ENCODE data around the gene MEX3A.
A peak's percentile ranks its signal among the peaks of the same experiment; 100 is the strongest.
"Not testable (repeated sequence)": the region's sequence is repeated elsewhere in the genome, so short reads cannot be mapped to it uniquely, and the experiment has no call there.

MEX3A gene

GRCh38 chr1:156119503-156120209 lies 37.4 kb upstream of the MEX3A start:
- no peak for DNase-seq (ENCODE audit: low read depth in 2 of 2, low spot score in 1 of 2)

- no peak for DNase-seq (ENCODE audit: low read depth in 2 of 2, low spot score in 1 of 2)
These were observed 36.1 kb upstream of the MEX3A start for GRCh38 chr1:156118177-156118868.

GRCh38 chr1:156117414-156118176 lies 35.3 kb upstream of the MEX3A start:
- no peak for DNase-seq (ENCODE audit: low read depth in 2 of 2, low spot score in 1 of 2)

- DNase-seq (ENCODE audit: low read depth in 2 of 2, low spot score in 1 of 2) = not testable (repeated sequence)
These were observed 34.5 kb upstream of the MEX3A start for GRCh38 chr1:156116731-156117130.

- DNase-seq (ENCODE audit: low read depth in 2 of 2, low spot score in 1 of 2) = no peak
These were observed 33.5 kb upstream of the MEX3A start for GRCh38 chr1:156115514-156116374.

GRCh38 chr1:156114919-156115513 lies 32.8 kb upstream of the MEX3A start:
- DNase-seq (ENCODE audit: low read depth in 2 of 2, low spot score in 1 of 2) = no peak

GRCh38 chr1:156114101-156114918 lies 32.0 kb upstream of the MEX3A start, which contains the start of gene LMNA:
Gene LMNA (plus strand): TSS chr1:156114711. CDS start chr1:156114919, 208 bp downstream.
- peak; percentile 61 for DNase-seq (ENCODE audit: low read depth in 2 of 2, low spot score in 1 of 2)

GRCh38 chr1:156113282-156113950 lies 31.2 kb upstream of the MEX3A start:
- DNase-seq (ENCODE audit: low read depth in 2 of 2, low spot score in 1 of 2) = no peak

GRCh38 chr1:156112276-156113137 lies 30.2 kb upstream of the MEX3A start:
- no peak for DNase-seq (ENCODE audit: low read depth in 2 of 2, low spot score in 1 of 2)

- no peak for DNase-seq (ENCODE audit: low read depth in 2 of 2, low spot score in 1 of 2)
These were observed 29.2 kb upstream of the MEX3A start for GRCh38 chr1:156111355-156111962.

GRCh38 chr1:156110252-156110651 lies 28.0 kb upstream of the MEX3A start:
- DNase-seq (ENCODE audit: low read depth in 2 of 2, low spot score in 1 of 2) = no peak

- no peak for DNase-seq (ENCODE audit: low read depth in 2 of 2, low spot score in 1 of 2)
These were observed 26.5 kb upstream of the MEX3A start for GRCh38 chr1:156108664-156109241.

GRCh38 chr1:156108057-156108456 lies 25.8 kb upstream of the MEX3A start:
- no peak for DNase-seq (ENCODE audit: low read depth in 2 of 2, low spot score in 1 of 2)

GRCh38 chr1:156106624-156107488 lies 24.6 kb upstream of the MEX3A start:
- no peak for DNase-seq (ENCODE audit: low read depth in 2 of 2, low spot score in 1 of 2)

GRCh38 chr1:156104861-156105832 lies 22.9 kb upstream of the MEX3A start:
- no peak for DNase-seq (ENCODE audit: low read depth in 2 of 2, low spot score in 1 of 2)

Data from stimulated activated CD8-positive, alpha-beta memory T cell treated with anti-CD3 and anti-CD28 coated beads, Interleukin-4, amount 100 ng/mL, for 1 hour (primary cell).